Endothelial cell of umbilical vein (primary cell): ENCODE measurements around the gene ZSWIM2.

Experiments used
- CTCF ChIP-seq, 2 donors: IDR thresholded peaks; 1 replicate in 1 of 2; 2 replicates in 1 of 2; pipeline ENCODE4 v1.5.1; 2011; ENCODE audit warnings: low read length in 2 of 2, mild to moderate bottlenecking in 2 of 2, moderate library complexity in 2 of 2, control low read depth in 1 of 2, inconsistent platforms in 1 of 2, low read depth in 1 of 2; ENCODE audit not compliant: insufficient read depth in 1 of 2; ENCODE audit errors: extremely low read depth in 1 of 2
- GATA2 ChIP-seq: IDR thresholded peaks from 2 replicates; pipeline ENCODE4 v1.7.0; 2011; ENCODE audit warnings: low read depth, mild to moderate bottlenecking, moderate library complexity, mixed read lengths, low read length; ENCODE audit not compliant: insufficient read length, insufficient read depth
- POLR2A ChIP-seq: IDR thresholded peaks from 2 replicates; pipeline ENCODE4 v1.6.1; 2012; ENCODE audit warnings: low read depth, mild to moderate bottlenecking, control low read depth, low read length
- POLR2AphosphoS5 ChIP-seq: IDR thresholded peaks from 2 replicates; pipeline ENCODE4 v1.6.1; 2012; ENCODE audit warnings: low read depth, mild to moderate bottlenecking, control low read depth, low read length, moderate library complexity; ENCODE audit not compliant: insufficient read depth
- TF ChIP-seq, protein P1 (sequence below): IDR thresholded peaks from 2 replicates; pipeline ENCODE4 v1.6.1; 2011; ENCODE audit not compliant: insufficient read depth, insufficient read length

DNA sequence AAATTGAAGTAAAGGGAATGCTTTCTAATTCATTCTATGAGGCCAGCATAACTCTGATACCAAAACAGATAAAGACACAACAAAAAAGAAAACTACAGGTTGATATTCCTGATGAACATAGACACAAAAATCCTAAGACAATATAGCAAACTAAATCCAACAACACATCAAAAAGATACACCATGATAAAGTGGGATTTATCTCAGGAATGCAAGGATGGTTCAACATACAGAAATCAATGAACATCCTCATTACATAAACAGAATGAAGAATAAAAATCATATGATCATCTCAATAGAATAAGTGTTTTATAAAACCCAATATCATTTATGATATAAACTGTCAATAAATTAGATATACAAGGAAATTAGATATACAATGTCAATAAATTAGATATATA lies 65.7 kb downstream of the ZSWIM2 start:
- TF ChIP-seq CTCF (IDR thresholded peaks at IDR 0.05; ENCODE audit: extremely low read depth in 1 of 2, insufficient read depth in 1 of 2, low read depth in 1 of 2, low read length in 2 of 2) (no peak), GATA2 (no peak), POLR2A (no peak), POLR2AphosphoS5 (no peak)
- TF ChIP-seq, protein P1, sequence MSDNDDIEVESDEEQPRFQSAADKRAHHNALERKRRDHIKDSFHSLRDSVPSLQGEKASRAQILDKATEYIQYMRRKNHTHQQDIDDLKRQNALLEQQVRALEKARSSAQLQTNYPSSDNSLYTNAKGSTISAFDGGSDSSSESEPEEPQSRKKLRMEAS: no peak
